Ascending aorta (tissue), 2 donors: ENCODE results near the gene SLC23A3. TPM values are rescaled to one million over a fixed set of nuclear protein-coding genes. Genes with fewer than 3 reads are reported as not detected.

Source experiments
- DNase-seq, 2 donors: peaks; one replicate each; pipeline ENCODE4 v3.0.0-alpha.2; 2019; ENCODE audit warnings: low spot score in 2 of 2
- H3K27ac ChIP-seq, 2 donors: fragments of 200-600 bp; sonication (generic); one replicate each; pipeline ENCODE4 v1.5.1; 2016 to 2017; ENCODE audit warnings: mild to moderate bottlenecking in 1 of 2
- H3K27me3 ChIP-seq: fragments of 200-600 bp; sonication (generic); one replicate; pipeline ENCODE4 v1.5.1; 2017
- H3K36me3 ChIP-seq, 2 donors: fragments of 200-600 bp; sonication (generic); one replicate each; pipeline ENCODE4 v1.5.1; 2016
- H3K4me1 ChIP-seq, 2 donors: fragments of 200-600 bp; sonication (generic); one replicate each; pipeline ENCODE4 v1.5.1; 2016 to 2017; ENCODE audit warnings: mild to moderate bottlenecking in 1 of 2
- H3K4me3 ChIP-seq, 2 donors: fragments of 200-600 bp; sonication (generic); one replicate each; pipeline ENCODE4 v1.5.1; 2016 to 2017; ENCODE audit warnings: mild to moderate bottlenecking in 1 of 2
- H3K9me3 ChIP-seq, 2 donors: fragments of 200-600 bp; sonication (generic); one replicate each; pipeline ENCODE4 v1.5.1; 2016
- CTCF ChIP-seq, 3 experiments: fragments of 200-600 bp in 2 of 3; fragments of 450-650 bp in 1 of 3; sonication (generic) in 2 of 3; IDR thresholded peaks; one replicate each; pipeline ENCODE4 v1.5.1; 2016 to 2019; ENCODE audit warnings: antibody characterized with exemption in 3 of 3, mild to moderate bottlenecking in 1 of 3, moderate library complexity in 1 of 3
- intact Hi-C: fragments of 100-400 bp; cut with DNase I; formaldehyde crosslinking; loops from one replicate; pipeline ENCODE4 v1.15.1; 2023
- total RNA-seq: library from RNA; depleted of rRNA; stranded (reverse); fragments of >200 nt; gene quantifications from one replicate; pipeline ENCODE4 v1.1.0, GENCODE V29; 2016

SLC23A3 gene
- total RNA-seq, 1 donor from 2014 or later, result 14.2 TPM

DNA sequence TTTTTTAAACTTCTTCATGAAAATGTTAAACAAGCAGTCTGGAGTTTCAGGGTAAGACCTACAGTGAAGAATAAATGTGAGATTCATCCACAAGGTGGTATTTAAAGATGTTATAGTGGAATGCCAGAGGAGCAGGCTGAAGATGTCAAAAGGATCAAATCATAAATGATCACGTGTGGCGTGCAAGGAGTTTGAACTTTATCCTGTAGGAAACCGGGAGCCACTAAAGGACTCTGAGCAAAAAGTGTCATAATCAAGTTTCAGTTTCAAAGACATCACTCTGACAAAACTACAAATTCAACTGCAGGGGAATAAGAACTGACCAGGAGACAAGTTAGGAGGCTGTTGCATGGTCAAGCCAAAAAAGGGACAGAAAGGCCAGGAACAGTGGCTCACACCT, 29.1 kb downstream of the SLC23A3 start:
- H3K9me3 ChIP-seq, result no peaks in the 10 kb centered on the region
- H3K27me3 ChIP-seq, result no peaks in the 10 kb centered on the region
- no peak overlapping the region for H3K27ac ChIP-seq
- intact Hi-C loops, result no loop called here
- no peak overlapping the region for H3K4me3 ChIP-seq
- peaks cover 0 to 9% of the 10 kb centered on the region in 2 donors for H3K4me1 ChIP-seq
- TF ChIP-seq CTCF (IDR thresholded peaks at IDR 0.05), result no peak
- DNase-seq, result no peak
- peaks cover 13 to 37% of the 10 kb centered on the region in 2 donors for H3K36me3 ChIP-seq

- Histone ChIP-seq H3K27me3 (no peaks in the 10 kb centered on the region), H3K4me1 (no peaks in the 10 kb centered on the region), H3K4me3 (no peak overlapping the region), H3K9me3 (no peaks in the 10 kb centered on the region), H3K36me3 (no peaks in the 10 kb centered on the region), H3K27ac (no peak overlapping the region)
- TF ChIP-seq CTCF (IDR thresholded peaks at IDR 0.05), result no peak
- intact Hi-C loops, result no loop called here
- DNase-seq, result no peak
These were observed 35.9 kb downstream of the SLC23A3 start for GRCh38 chr2:219133976-219134375.

DNA sequence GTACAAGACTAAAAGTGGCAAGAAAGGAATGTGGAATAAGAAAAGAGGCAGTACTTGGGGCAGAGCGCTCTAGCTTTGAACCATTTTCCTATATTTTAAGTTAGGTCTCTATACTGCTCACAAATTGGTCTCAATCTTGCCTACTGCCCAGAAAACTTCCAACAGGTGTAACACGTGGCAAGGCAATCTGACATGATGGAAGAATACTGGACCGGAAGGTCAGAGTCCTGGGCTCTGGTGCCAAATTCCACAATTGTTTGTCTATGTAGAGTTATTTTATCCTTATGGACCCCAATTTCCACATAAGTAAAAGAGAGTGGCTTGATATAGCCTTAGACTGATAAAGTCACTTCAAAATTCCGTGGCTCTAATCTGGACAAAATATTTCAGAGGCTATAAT, 38.1 kb downstream of the SLC23A3 start:
- intact Hi-C loops, result no loop called here
- no peak for TF ChIP-seq CTCF (IDR thresholded peaks at IDR 0.05)
- H3K9me3 ChIP-seq, result no peaks in the 10 kb centered on the region
- no peak overlapping the region for H3K4me3 ChIP-seq
- H3K27me3 ChIP-seq, result no peaks in the 10 kb centered on the region
- H3K36me3 ChIP-seq, result no peaks in the 10 kb centered on the region
- DNase-seq, result no peak
- no peak overlapping the region for H3K27ac ChIP-seq
- peaks cover 0 to 4% of the 10 kb centered on the region in 2 donors for H3K4me1 ChIP-seq

GRCh38 chr2:219131327-219131726, 38.5 kb downstream of the SLC23A3 start:
- H3K27me3 ChIP-seq, result no peaks in the 10 kb centered on the region
- no peak overlapping the region for H3K27ac ChIP-seq
- no peak for DNase-seq
- no peaks in the 10 kb centered on the region for H3K9me3 ChIP-seq
- no peak for TF ChIP-seq CTCF (IDR thresholded peaks at IDR 0.05)
- H3K4me3 ChIP-seq, result no peak overlapping the region
- no peaks in the 10 kb centered on the region for H3K36me3 ChIP-seq
- intact Hi-C loops, result no loop called here
- H3K4me1 ChIP-seq, result peaks cover 0 to 4% of the 10 kb centered on the region in 2 donors

- H3K4me3 ChIP-seq, result no peak overlapping the region
- H3K27ac ChIP-seq, result no peak overlapping the region
- no peaks in the 10 kb centered on the region for H3K9me3 ChIP-seq
- peaks cover 0 to 4% of the 10 kb centered on the region in 2 donors for H3K4me1 ChIP-seq
- no peak for DNase-seq
- TF ChIP-seq CTCF (IDR thresholded peaks at IDR 0.05), result no peak
- H3K36me3 ChIP-seq, result no peaks in the 10 kb centered on the region
- intact Hi-C loops, result no loop called here
- no peaks in the 10 kb centered on the region for H3K27me3 ChIP-seq
These were observed 40.2 kb downstream of the SLC23A3 start for GRCh38 chr2:219129589-219129988.

- no peak for DNase-seq
- no peaks in the 10 kb centered on the region for H3K9me3 ChIP-seq
- H3K4me3 ChIP-seq, result no peak overlapping the region
- no peaks in the 10 kb centered on the region for H3K36me3 ChIP-seq
- no peak overlapping the region for H3K27ac ChIP-seq
- intact Hi-C loops, result no loop called here
- no peak for TF ChIP-seq CTCF (IDR thresholded peaks at IDR 0.05)
- no peaks in the 10 kb centered on the region for H3K27me3 ChIP-seq
- peaks cover 0 to 4% of the 10 kb centered on the region in 2 donors for H3K4me1 ChIP-seq
These were observed 41.4 kb downstream of the SLC23A3 start for GRCh38 chr2:219128396-219128795.
